ENCODE measurements around the gene COL23A1.

The COL23A1 gene

GRCh38 chr5:178530526-178530925 is 59.7 kb downstream of the COL23A1 start:
- no peak for DNase-seq

- no peak for DNase-seq
Observed at GRCh38 chr5:178529080-178529479, 61.1 kb downstream of the COL23A1 start.

GRCh38 chr5:178527458-178528307 is 62.5 kb downstream of the COL23A1 start:
- DNase-seq: no peak

GRCh38 chr5:178526773-178527457 is 63.3 kb downstream of the COL23A1 start:
- DNase-seq: no peak

GRCh38 chr5:178525906-178526732 is 64.1 kb downstream of the COL23A1 start:
- no peak for DNase-seq

GRCh38 chr5:178524093-178524882 is 65.9 kb downstream of the COL23A1 start:
- no peak for DNase-seq

GRCh38 chr5:178522361-178522760 is 67.8 kb downstream of the COL23A1 start:
- DNase-seq: no peak

- DNase-seq: no peak
Observed at GRCh38 chr5:178520851-178521250, 69.3 kb downstream of the COL23A1 start.

GRCh38 chr5:178519804-178520203 is 70.4 kb downstream of the COL23A1 start:
- no peak for DNase-seq

- DNase-seq: no peak
Observed at GRCh38 chr5:178519155-178519554, 71.0 kb downstream of the COL23A1 start.

GRCh38 chr5:178516504-178517235 is 73.5 kb downstream of the COL23A1 start:
- no peak for DNase-seq

- no peak for DNase-seq
Observed at GRCh38 chr5:178515776-178516503, 74.3 kb downstream of the COL23A1 start.

GRCh38 chr5:178514851-178515418 is 75.3 kb downstream of the COL23A1 start:
- DNase-seq: no peak

GRCh38 chr5:178511172-178511571 is 79.0 kb downstream of the COL23A1 start:
- DNase-seq: no peak

GRCh38 chr5:178509491-178510057 is 80.6 kb downstream of the COL23A1 start:
- DNase-seq: no peak

GRCh38 chr5:178507151-178507932 is 82.9 kb downstream of the COL23A1 start:
- DNase-seq: no peak

- DNase-seq: no peak
Observed at GRCh38 chr5:178505639-178506407, 84.4 kb downstream of the COL23A1 start.

- no peak for DNase-seq
Observed at GRCh38 chr5:178504340-178504960, 85.7 kb downstream of the COL23A1 start.
